K562 (cell line): ENCODE data around the gene LRRC3C. TPM values are rescaled to one million over a fixed set of nuclear protein-coding genes. Genes with fewer than 3 reads are reported as not detected.

Experiments
- GATAD2A ChIP-seq: fragments of 450-650 bp; IDR thresholded peaks from 2 replicates; pipeline ENCODE4 v1.6.1; 2017
- GTF2A2 ChIP-seq: IDR thresholded peaks from 2 replicates; pipeline ENCODE4 v1.6.1; 2016; ENCODE audit warnings: mild to moderate bottlenecking, missing genetic modification characterization, missing compliant biosample characterization
- HDAC3 ChIP-seq: fragments of 450-650 bp; IDR thresholded peaks from 2 replicates; pipeline ENCODE4 v1.6.1; 2018; ENCODE audit warnings: borderline replicate concordance, mild to moderate bottlenecking, moderate library complexity; ENCODE audit not compliant: partially characterized antibody
- HINFP ChIP-seq: fragments of 450-650 bp; conservative IDR thresholded peaks from 2 replicates; pipeline ENCODE4 v1.6.1; 2016; ENCODE audit warnings: missing genetic modification characterization, low read depth, mild to moderate bottlenecking, control low read depth, missing compliant biosample characterization
- MBD2 ChIP-seq: sonication (generic); IDR thresholded peaks from 2 replicates; pipeline ENCODE4 v1.6.1; 2016; ENCODE audit warnings: low read depth, borderline replicate concordance
- MEF2A ChIP-seq: IDR thresholded peaks from 2 replicates; pipeline ENCODE4 v1.6.1; 2011; ENCODE audit warnings: low read depth, mild to moderate bottlenecking, low read length, moderate library complexity; ENCODE audit not compliant: control insufficient read depth
- PHTF2 ChIP-seq: fragments of 250-450 bp; sonication (Bioruptor Pico); IDR thresholded peaks from 2 replicates; pipeline ENCODE4 v1.5.0; 2021; ENCODE audit warnings: mild to moderate bottlenecking
- TFE3 ChIP-seq: fragments of 450-650 bp; formaldehyde crosslinking; IDR thresholded peaks from 2 replicates; pipeline ENCODE4 v1.4.0; 2020; ENCODE audit warnings: mild to moderate bottlenecking, mixed read lengths
- ZNF174 ChIP-seq: fragments of 250-450 bp; sonication (Bioruptor Pico); IDR thresholded peaks from 2 replicates; pipeline ENCODE4 v1.4.0; 2020; ENCODE audit warnings: mild to moderate bottlenecking
- ZNF384 ChIP-seq: IDR thresholded peaks from 2 replicates; pipeline ENCODE4 v1.6.1; 2012; ENCODE audit warnings: low read depth, low read length, improper control_type of control experiment
- polyA plus RNA-seq, 8 experiments: library from polyadenylated mRNA; depleted of rRNA in 4 of 8; stranded (reverse) in 5 of 8; unstranded in 3 of 8; fragments of >200 nt; fragmentation: Nextera tagmentation in 2 of 8; fragmentation: Illumina TruSeq in 1 of 8; extraction: Ambion mirVana in 2 of 8; extraction: Trizol in 1 of 8; gene quantifications; 2 replicates each; pipeline versions ENCODE4 v1.2.1 to v1.2.3, GENCODE V29; 2011 to 2014; ENCODE audit warnings: inconsistent platforms in 1 of 8, missing spikeins in 1 of 8
- total RNA-seq, 7 experiments: library from RNA; depleted of rRNA in 6 of 7; stranded (reverse); fragments of >200 nt in 6 of 7; fragmentation: Illumina TruSeq in 2 of 7; extraction: Trizol in 2 of 7; gene quantifications; 2 replicates each; pipeline versions ENCODE4 v1.2.1 to v1.2.3, GENCODE V29; 2011 to 2021; ENCODE audit warnings: low replicate concordance in 1 of 7

Gene LRRC3C
- total and polyA plus RNA-seq, 9 of the 15 experiments (the other 6 are each of a cell fraction or from before 2014, with no cell fraction given), result not detected

GRCh38 chr17:39980351-39981206 is 53.0 kb downstream of the LRRC3C start, which contains the start of gene PSMD3 (continued):
- TF ChIP-seq HINFP (tag) (no peak), MEF2A (0 out of 2 replicates have a peak, but pooled peaks have one; percentile 12), TFE3 (CRISPR knock-in tag) (no peak), GTF2A2 (tag) (no peak), HDAC3 (no peak), MBD2 (0 out of 2 replicates have a peak, but pooled peaks have one; percentile 69), ZNF174 (CRISPR knock-in tag) (0 out of 2 replicates have a peak, but pooled peaks have one; percentile 43), GATAD2A (peak; percentile 45; the same call in 1 of the 2 replicates), ZNF384 (no peak; the same call in 1 of the 2 replicates), PHTF2 (CRISPR knock-in tag) (no peak)
